Effector CD4-positive, alpha-beta T cell (primary cell): ENCODE data around the gene PLS3.

Experiments
- DNase-seq: peaks from one replicate; pipeline ENCODE4 v3.0.0-alpha.2; 2020

Gene PLS3

GRCh38 chrX:115696939-115697338, 136.0 kb downstream of the PLS3 start:
- DNase-seq: no peak

DNA sequence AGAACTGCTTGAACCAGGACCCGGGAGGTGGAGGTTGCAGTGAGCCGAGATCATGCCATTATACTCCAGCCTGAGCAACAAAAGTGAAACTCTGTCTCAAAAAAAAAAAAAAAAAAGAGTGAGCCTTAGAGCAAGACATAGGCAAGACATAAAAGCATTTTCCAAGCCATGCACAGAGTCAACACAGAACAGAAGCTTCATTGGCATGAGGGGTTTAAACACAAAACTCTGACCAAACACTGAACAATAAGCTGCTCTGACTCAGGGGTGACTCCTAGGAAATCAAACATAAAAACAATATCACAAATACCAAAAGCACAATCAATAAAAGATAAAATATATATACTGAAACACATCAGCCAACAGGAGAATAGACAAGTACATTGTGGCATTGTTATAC, 136.8 kb downstream of the PLS3 start:
- no peak for DNase-seq
